ENCODE results near the gene TTC33.
"Not testable (repeated sequence)": the region's sequence is repeated elsewhere in the genome, so short reads cannot be mapped to it uniquely, and the experiment has no call there.

The TTC33 gene

DNA sequence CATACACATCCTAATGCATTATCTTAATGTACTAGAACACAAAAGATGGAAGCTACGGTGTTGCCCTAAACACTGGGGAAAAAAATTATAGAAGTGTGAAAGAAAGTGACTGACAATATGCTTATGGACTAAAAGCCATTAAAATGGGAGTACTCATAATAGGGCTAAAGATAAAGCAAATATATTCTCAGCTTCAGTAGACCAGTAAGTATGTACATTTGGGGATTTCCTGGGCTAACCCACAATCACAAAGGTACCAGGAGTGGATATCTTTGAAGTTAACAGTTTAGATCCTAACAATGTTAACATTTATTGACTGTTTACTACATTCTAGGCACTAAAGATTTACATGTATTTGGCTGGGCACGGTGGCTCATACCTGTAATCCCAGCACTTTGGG lies 39.2 kb downstream of the TTC33 start:
- H3K27ac Mint-ChIP-seq = peak overlapping the region; percentile 17

DNA sequence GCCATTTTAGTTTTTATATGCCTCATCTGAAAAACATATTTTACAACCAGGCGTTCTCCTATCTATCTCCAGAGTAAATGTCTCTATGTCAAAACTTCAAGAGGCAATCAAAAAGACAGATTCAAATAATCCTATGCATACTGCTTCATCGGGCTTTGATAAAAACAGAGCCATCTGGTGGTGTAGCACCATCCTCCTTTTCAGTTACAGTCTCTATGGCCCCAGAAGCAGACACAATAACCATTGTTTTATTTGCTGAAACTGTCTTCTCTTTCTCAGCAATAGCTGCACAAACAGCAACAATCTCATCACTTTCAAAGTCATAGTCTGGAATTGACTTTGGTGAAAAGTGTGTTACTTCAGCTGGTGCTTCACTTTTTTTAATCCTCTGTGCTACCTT lies 39.8 kb downstream of the TTC33 start:
- no peak overlapping the region for H3K4me3 Mint-ChIP-seq
- H3K27me3 Mint-ChIP-seq = no peaks in the 10 kb centered on the region
- H3K9me3 Mint-ChIP-seq = peaks cover 3% of the 10 kb centered on the region
- peaks cover 18% of the 10 kb centered on the region for H3K4me1 Mint-ChIP-seq (ENCODE audit: low read depth)
- H3K27ac Mint-ChIP-seq = peak overlapping the region; percentile 17
- no peak for DNase-seq
- peaks cover 55% of the 10 kb centered on the region for H3K36me3 Mint-ChIP-seq (ENCODE audit: low read depth)

More for the DNA sequence above, 39.2 kb downstream of the TTC33 start:
- no peak for DNase-seq
- Mint-ChIP-seq H3K4me3 (no peak overlapping the region), H3K9me3 (peaks cover 9% of the 10 kb centered on the region), H3K36me3 (ENCODE audit: low read depth) (peaks cover 55% of the 10 kb centered on the region), H3K4me1 (ENCODE audit: low read depth) (peaks cover 20% of the 10 kb centered on the region), H3K27me3 (no peaks in the 10 kb centered on the region)

GRCh38 chr5:40714001-40714400 lies 41.8 kb downstream of the TTC33 start:
- H3K27ac Mint-ChIP-seq = no peak overlapping the region
- H3K36me3 Mint-ChIP-seq (ENCODE audit: low read depth) = peaks cover 52% of the 10 kb centered on the region
- H3K4me3 Mint-ChIP-seq = no peak overlapping the region
- no peaks in the 10 kb centered on the region for H3K27me3 Mint-ChIP-seq
- DNase-seq = no peak
- H3K9me3 Mint-ChIP-seq = peaks cover 3% of the 10 kb centered on the region
- peaks cover 17% of the 10 kb centered on the region for H3K4me1 Mint-ChIP-seq (ENCODE audit: low read depth)

DNA sequence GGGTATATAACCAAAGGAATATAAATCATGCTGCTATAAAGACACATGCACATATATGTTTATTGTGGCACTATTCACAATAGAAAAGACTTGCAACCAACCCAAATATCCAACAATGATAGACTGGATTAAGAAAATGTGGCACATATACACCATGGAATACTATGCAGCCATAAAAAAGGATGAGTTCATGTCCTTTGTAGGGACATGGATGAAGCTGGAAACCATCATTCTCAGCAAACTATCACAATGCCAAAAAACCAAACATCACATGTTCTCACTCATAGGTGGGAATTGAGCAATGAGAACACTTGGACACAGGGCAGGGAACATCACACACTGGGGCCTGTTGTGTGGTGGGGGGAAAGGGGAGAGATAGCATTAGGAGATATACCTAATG lies 45.2 kb downstream of the TTC33 start:
- not testable (repeated sequence) for H3K4me3 Mint-ChIP-seq; DNase-seq; H3K4me1 Mint-ChIP-seq (ENCODE audit: low read depth); H3K27ac Mint-ChIP-seq; H3K27me3 Mint-ChIP-seq
- peaks cover 18% of the 10 kb centered on the region for H3K9me3 Mint-ChIP-seq
- peaks cover 57% of the 10 kb centered on the region for H3K36me3 Mint-ChIP-seq (ENCODE audit: low read depth)

DNA sequence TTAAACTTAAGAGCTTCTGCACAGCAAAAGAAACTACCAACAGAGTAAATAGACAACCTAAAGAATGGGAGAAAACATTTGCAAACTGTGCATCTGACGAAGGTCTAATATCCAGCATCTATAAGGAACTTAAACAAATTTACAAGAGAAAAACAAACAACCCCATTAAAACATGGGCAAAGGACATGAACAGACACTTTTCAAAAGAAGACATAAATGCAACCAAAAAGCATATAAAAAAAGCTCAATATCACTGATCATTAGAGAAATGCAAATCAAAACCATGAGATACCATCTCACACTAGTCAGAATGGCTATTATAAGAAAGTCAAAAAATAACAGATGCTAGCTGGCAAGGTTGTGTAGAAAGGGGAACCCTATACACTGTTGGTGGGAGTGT lies 50.3 kb downstream of the TTC33 start:
- not testable (repeated sequence) for H3K27me3 Mint-ChIP-seq; H3K27ac Mint-ChIP-seq; H3K4me1 Mint-ChIP-seq (ENCODE audit: low read depth); H3K4me3 Mint-ChIP-seq; DNase-seq
- H3K9me3 Mint-ChIP-seq = peaks cover 59% of the 10 kb centered on the region
- peaks cover 84% of the 10 kb centered on the region for H3K36me3 Mint-ChIP-seq (ENCODE audit: low read depth)

DNA sequence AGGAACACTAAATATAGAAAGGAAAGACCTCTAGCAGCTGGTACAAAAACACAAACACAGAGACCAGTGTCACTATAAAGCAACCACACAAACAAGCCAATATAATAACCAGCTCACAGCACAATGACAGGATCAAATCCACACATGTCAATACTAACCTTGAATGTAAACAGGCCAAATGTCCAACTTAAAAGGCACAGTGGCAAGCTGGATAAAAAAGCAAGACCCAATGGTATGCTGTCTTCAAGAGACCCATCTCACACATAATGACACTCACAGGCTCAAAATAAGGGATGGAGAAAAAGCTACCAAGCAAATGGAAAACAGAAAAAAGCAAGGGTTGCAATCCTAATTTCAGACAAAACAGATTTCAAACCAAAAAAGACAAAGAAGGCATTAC lies 53.7 kb downstream of the TTC33 start:
- H3K27me3 Mint-ChIP-seq; H3K27ac Mint-ChIP-seq; H3K4me1 Mint-ChIP-seq (ENCODE audit: low read depth); H3K4me3 Mint-ChIP-seq; DNase-seq: not testable (repeated sequence)
- Mint-ChIP-seq H3K36me3 (ENCODE audit: low read depth) (peaks cover 86% of the 10 kb centered on the region), H3K9me3 (peaks cover 53% of the 10 kb centered on the region)

DNA sequence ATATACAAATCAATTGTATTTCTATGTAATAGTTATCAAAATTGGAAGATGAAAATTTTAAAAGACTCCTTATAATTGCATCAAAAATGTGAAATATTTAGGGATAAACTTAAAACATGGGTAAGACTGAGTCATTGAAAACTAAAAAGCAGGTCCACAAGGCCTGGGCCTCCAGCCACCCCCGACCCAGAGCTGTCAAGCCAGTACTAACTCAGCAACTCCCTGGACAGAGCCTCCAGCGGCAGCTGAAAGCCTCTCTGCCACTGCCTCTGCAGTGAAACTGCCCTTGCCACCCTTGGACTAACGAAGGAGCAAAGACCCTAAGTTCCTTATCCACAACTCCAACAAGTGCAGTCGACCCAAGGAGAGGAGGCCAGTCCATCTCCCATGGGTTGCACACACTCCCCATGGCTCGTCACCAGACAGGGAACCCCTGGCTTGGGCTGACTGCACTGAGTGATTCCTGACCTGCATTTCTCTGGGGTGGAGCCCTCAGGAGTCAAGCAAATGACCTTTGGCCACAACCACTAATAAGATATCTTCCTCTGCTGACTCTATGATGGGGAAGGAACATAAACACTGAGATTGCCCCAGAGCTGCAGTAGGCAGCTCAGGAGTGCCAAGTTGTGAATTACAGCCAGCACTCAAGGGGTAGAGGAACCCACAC lies 55.5 kb downstream of the TTC33 start:
- Mint-ChIP-seq H3K9me3 (peaks cover 44% of the 10 kb centered on the region), H3K4me1 (ENCODE audit: low read depth) (peaks cover 4% of the 10 kb centered on the region), H3K27me3 (no peaks in the 10 kb centered on the region), H3K27ac (no peak overlapping the region), H3K36me3 (ENCODE audit: low read depth) (peaks cover 86% of the 10 kb centered on the region), H3K4me3 (no peak overlapping the region)
- no peak for DNase-seq

DNA sequence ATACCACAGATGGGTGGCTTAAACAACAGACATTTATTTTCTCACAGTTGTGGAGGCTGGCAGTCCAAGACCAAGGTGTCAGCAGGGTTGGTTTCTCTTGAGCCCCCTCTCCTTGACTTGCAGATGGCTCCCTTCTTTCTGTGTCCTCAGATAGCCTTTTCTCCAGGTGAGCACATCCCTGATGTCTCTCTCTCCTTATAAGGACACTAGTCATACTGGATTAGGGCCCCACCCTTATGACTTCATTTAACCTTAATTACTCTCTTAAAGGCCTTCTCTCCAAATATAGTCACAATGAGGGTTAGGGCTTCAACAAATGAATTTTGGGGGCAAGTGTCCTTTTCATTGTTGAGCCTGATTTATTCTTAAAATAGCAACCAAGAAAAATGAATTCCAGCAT lies 61.3 kb downstream of the TTC33 start:
- Mint-ChIP-seq H3K4me3 (no peak overlapping the region), H3K27ac (no peak overlapping the region), H3K4me1 (ENCODE audit: low read depth) (peaks cover 37% of the 10 kb centered on the region), H3K36me3 (ENCODE audit: low read depth) (peaks cover 83% of the 10 kb centered on the region), H3K9me3 (no peaks in the 10 kb centered on the region), H3K27me3 (no peaks in the 10 kb centered on the region)
- DNase-seq = no peak

GRCh38 chr5:40691894-40692293 lies 63.9 kb downstream of the TTC33 start:
- Mint-ChIP-seq H3K4me1 (ENCODE audit: low read depth) (peaks cover 61% of the 10 kb centered on the region), H3K27ac (peak overlapping the region; percentile 86), H3K4me3 (peak overlapping the region; percentile 39), H3K27me3 (no peaks in the 10 kb centered on the region), H3K9me3 (no peaks in the 10 kb centered on the region), H3K36me3 (ENCODE audit: low read depth) (peaks cover 91% of the 10 kb centered on the region)
- peak; percentile 32 for DNase-seq

- Mint-ChIP-seq H3K36me3 (ENCODE audit: low read depth) (peaks cover 92% of the 10 kb centered on the region), H3K4me3 (peak overlapping the region; percentile 89)
Observed at GRCh38 chr5:40690267-40690666, 65.5 kb downstream of the TTC33 start.

DNA sequence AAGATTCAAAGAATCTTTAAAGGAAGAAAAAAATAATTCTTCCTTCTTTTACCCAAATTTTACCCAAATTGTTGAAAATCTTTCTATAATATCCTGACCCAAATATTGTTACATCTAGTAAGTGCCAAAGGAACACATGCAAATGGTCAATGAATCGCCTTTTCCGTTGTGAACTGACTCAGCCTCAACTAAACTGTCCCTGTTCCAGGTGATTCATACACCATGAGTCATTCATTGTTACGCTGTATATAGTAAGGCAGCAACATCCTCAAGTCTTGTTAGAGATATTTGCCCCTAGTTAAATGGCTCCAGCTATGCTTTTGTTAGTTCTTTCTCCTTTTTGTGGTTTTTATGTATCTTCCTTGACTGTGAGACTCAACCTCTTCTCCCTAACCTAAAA lies 66.3 kb downstream of the TTC33 start:
- H3K9me3 Mint-ChIP-seq = no peaks in the 10 kb centered on the region
- no peak for DNase-seq
- peak overlapping the region; percentile 89 for H3K4me3 Mint-ChIP-seq
- H3K27me3 Mint-ChIP-seq = no peaks in the 10 kb centered on the region
- peak overlapping the region; percentile 96 for H3K27ac Mint-ChIP-seq
- peaks cover 92% of the 10 kb centered on the region for H3K36me3 Mint-ChIP-seq (ENCODE audit: low read depth)
- H3K4me1 Mint-ChIP-seq (ENCODE audit: low read depth) = peaks cover 75% of the 10 kb centered on the region

More at GRCh38 chr5:40690267-40690666, 65.5 kb downstream of the TTC33 start:
- Mint-ChIP-seq H3K27ac (peak overlapping the region; percentile 88), H3K9me3 (no peaks in the 10 kb centered on the region), H3K27me3 (no peaks in the 10 kb centered on the region), H3K4me1 (ENCODE audit: low read depth) (peaks cover 72% of the 10 kb centered on the region)
- no peak for DNase-seq

DNA sequence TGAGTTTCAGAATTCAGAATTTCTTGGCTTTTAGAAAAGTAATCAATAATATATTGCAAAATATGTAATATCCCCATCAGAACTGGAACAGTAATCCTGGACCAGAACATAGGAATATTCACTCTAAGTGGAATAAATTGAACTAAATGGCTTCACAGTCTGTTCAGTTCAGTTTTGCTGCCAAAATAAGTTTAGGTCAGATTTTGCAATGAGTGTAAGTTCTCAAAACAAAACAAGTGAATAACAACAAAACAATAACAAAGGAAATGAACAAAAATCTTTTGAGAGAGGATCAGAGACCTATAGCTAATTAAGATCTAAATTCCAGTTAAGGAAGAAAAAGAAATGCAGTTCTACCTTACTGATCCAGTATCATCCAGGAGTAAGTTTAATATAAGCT lies 66.8 kb downstream of the TTC33 start:
- DNase-seq = no peak
- H3K27me3 Mint-ChIP-seq = no peaks in the 10 kb centered on the region
- H3K4me1 Mint-ChIP-seq (ENCODE audit: low read depth) = peaks cover 75% of the 10 kb centered on the region
- H3K27ac Mint-ChIP-seq = peak overlapping the region; percentile 96
- peak overlapping the region; percentile 89 for H3K4me3 Mint-ChIP-seq
- peaks cover 92% of the 10 kb centered on the region for H3K36me3 Mint-ChIP-seq (ENCODE audit: low read depth)
- no peaks in the 10 kb centered on the region for H3K9me3 Mint-ChIP-seq

- peaks cover 77% of the 10 kb centered on the region for H3K4me1 Mint-ChIP-seq (ENCODE audit: low read depth)
- peak overlapping the region; percentile 89 for H3K4me3 Mint-ChIP-seq
Observed at GRCh38 chr5:40688127-40688761, 67.5 kb downstream of the TTC33 start.

GRCh38 chr5:40687321-40687720 lies 68.4 kb downstream of the TTC33 start:
- DNase-seq = peak; percentile 42
- Mint-ChIP-seq H3K36me3 (ENCODE audit: low read depth) (peaks cover 97% of the 10 kb centered on the region), H3K4me3 (peak overlapping the region; percentile 89), H3K27ac (peak overlapping the region; percentile 96), H3K9me3 (no peaks in the 10 kb centered on the region), H3K27me3 (no peaks in the 10 kb centered on the region), H3K4me1 (ENCODE audit: low read depth) (peaks cover 72% of the 10 kb centered on the region)

More at GRCh38 chr5:40688127-40688761, 67.5 kb downstream of the TTC33 start:
- Mint-ChIP-seq H3K27me3 (no peaks in the 10 kb centered on the region), H3K9me3 (no peaks in the 10 kb centered on the region), H3K36me3 (ENCODE audit: low read depth) (peaks cover 94% of the 10 kb centered on the region), H3K27ac (peak overlapping the region; percentile 96)
- DNase-seq = peak; percentile 84

GRCh38 chr5:40685976-40686486 lies 69.7 kb downstream of the TTC33 start:
- H3K27ac Mint-ChIP-seq = peak overlapping the region; percentile 96
- no peaks in the 10 kb centered on the region for H3K9me3 Mint-ChIP-seq
- no peaks in the 10 kb centered on the region for H3K27me3 Mint-ChIP-seq
- peaks cover 97% of the 10 kb centered on the region for H3K36me3 Mint-ChIP-seq (ENCODE audit: low read depth)
- peak overlapping the region; percentile 89 for H3K4me3 Mint-ChIP-seq
- peaks cover 60% of the 10 kb centered on the region for H3K4me1 Mint-ChIP-seq (ENCODE audit: low read depth)
- DNase-seq = no peak
